GM06990 (cell line): ENCODE data around the gene REM1.
A peak's percentile ranks its signal among the peaks of the same experiment; 100 is the strongest.
"Not testable (repeated sequence)": the region's sequence is repeated elsewhere in the genome, so short reads cannot be mapped to it uniquely, and the experiment has no call there.

ENCODE experiments used
- DNase-seq: peaks from one replicate; pipeline ENCODE4 v3.0.0-alpha.2; 2011; ENCODE audit not compliant: insufficient read length; ENCODE audit errors: extremely low read depth
- H3K27me3 ChIP-seq: replicated peaks from 2 replicates; pipeline ENCODE4 v1.6.0; 2011; ENCODE audit warnings: low read length; ENCODE audit not compliant: control insufficient read depth, insufficient read depth
- H3K36me3 ChIP-seq: 2 replicates; pipeline ENCODE4 v1.5.1; 2011; ENCODE audit warnings: low read length; ENCODE audit not compliant: control insufficient read depth, insufficient read depth
- H3K4me3 ChIP-seq: replicated peaks from 2 replicates; pipeline ENCODE4 v1.5.1; 2011; ENCODE audit warnings: low read depth, mild to moderate bottlenecking, control low read depth, low read length
- CTCF ChIP-seq: IDR thresholded peaks from 2 replicates; pipeline ENCODE4 v1.5.1; 2011; ENCODE audit warnings: low read length, control low read depth, mild to moderate bottlenecking, inconsistent platforms; ENCODE audit not compliant: insufficient read depth, poor library complexity, severe bottlenecking

The REM1 gene

GRCh38 chr20:31502884-31503673, 28.0 kb downstream of the REM1 start:
- H3K4me3 ChIP-seq, H3K36me3 ChIP-seq, H3K27me3 ChIP-seq: not testable (repeated sequence)
- peak; percentile 87 for TF ChIP-seq CTCF
- DNase-seq = peak; percentile 38

GRCh38 chr20:31505903-31506302, 30.8 kb downstream of the REM1 start:
- DNase-seq = no peak
- no peak for TF ChIP-seq CTCF
- no peak overlapping the region for H3K4me3 ChIP-seq
- H3K27me3 ChIP-seq = no peaks in the 10 kb centered on the region
- no peaks in the 10 kb centered on the region for H3K36me3 ChIP-seq

- no peak for TF ChIP-seq CTCF
- H3K4me3 ChIP-seq = no peak overlapping the region
Observed at GRCh38 chr20:31508517-31509244, 33.6 kb downstream of the REM1 start.

GRCh38 chr20:31514154-31515071, 39.3 kb downstream of the REM1 start, which contains the start of gene HM13:
Gene HM13, plus strand, starts transcription at chr20:31514442. Its CDS starts 110 bp downstream, at chr20:31514552.
- Histone ChIP-seq H3K36me3 (no peaks in the 10 kb centered on the region; the same call in 1 of the 2 replicates), H3K27me3 (no peaks in the 10 kb centered on the region), H3K4me3 (peak within 1 kb of the TSS; percentile 98)
- TF ChIP-seq CTCF = peak; percentile 79
- peak; percentile 94 for DNase-seq

More at GRCh38 chr20:31508517-31509244, 33.6 kb downstream of the REM1 start:
- Histone ChIP-seq H3K27me3 (no peaks in the 10 kb centered on the region), H3K36me3 (no peaks in the 10 kb centered on the region)
- DNase-seq = no peak

- no peaks in the 10 kb centered on the region for H3K27me3 ChIP-seq
- peak overlapping the region; percentile 98 for H3K4me3 ChIP-seq
- no peak for DNase-seq
- TF ChIP-seq CTCF = no peak
- no peaks in the 10 kb centered on the region; the same call in 1 of the 2 replicates for H3K36me3 ChIP-seq
Observed at GRCh38 chr20:31515072-31515774, 40.1 kb downstream of the REM1 start.
